Type B pancreatic cell (in vitro differentiated cells): ENCODE data around the gene IDNK. TPM values are rescaled to one million over a fixed set of nuclear protein-coding genes. Genes with fewer than 3 reads are reported as not detected.

Source experiments
- DNase-seq: peaks from one replicate; pipeline ENCODE4 v3.0.0; 2021; ENCODE audit warnings: mixed read lengths; ENCODE audit not compliant: unreplicated experiment; ENCODE audit errors: extremely low spot score
- H3K27ac Mint-ChIP-seq: 2 replicates; pipeline ENCODE4 v1.8.0; 2021; ENCODE audit warnings: mild to moderate bottlenecking, mixed read lengths
- H3K27me3 Mint-ChIP-seq: 2 replicates; pipeline ENCODE4 v1.8.0; 2021; ENCODE audit warnings: mixed read lengths
- H3K36me3 Mint-ChIP-seq: 2 replicates; pipeline ENCODE4 v1.8.0; 2021; ENCODE audit warnings: mixed read lengths
- H3K4me1 Mint-ChIP-seq: one replicate; pipeline ENCODE4 v1.8.0; 2021; ENCODE audit warnings: mixed read lengths; ENCODE audit not compliant: unreplicated experiment
- H3K4me3 Mint-ChIP-seq: 2 replicates; pipeline ENCODE4 v1.8.0; 2021; ENCODE audit warnings: mild to moderate bottlenecking, mixed read lengths
- H3K9me3 Mint-ChIP-seq: 2 replicates; pipeline ENCODE4 v1.8.0; 2021; ENCODE audit warnings: mixed read lengths
- total RNA-seq: library from RNA; stranded (reverse); gene quantifications from 2 replicates; pipeline ENCODE4 v1.2.1, GENCODE V29; 2021; ENCODE audit warnings: low replicate concordance
- TF ChIP-seq, protein P1 (sequence below): fragments of 200-600 bp; sonication (generic); conservative IDR thresholded peaks from 2 replicates; pipeline ENCODE4 v1.5.0; 2021; ENCODE audit warnings: antibody characterized with exemption, mild to moderate bottlenecking

The IDNK gene
- total RNA-seq, 1 donor from 2014 or later, result 4.4 TPM

GRCh38 chr9:83617299-83617698 lies 5.6 kb upstream of the IDNK start:
- Mint-ChIP-seq H3K36me3 (no peaks in the 10 kb centered on the region), H3K27me3 (peaks cover 16% of the 10 kb centered on the region), H3K27ac (no peak overlapping the region), H3K4me3 (no peak overlapping the region), H3K9me3 (no peaks in the 10 kb centered on the region), H3K4me1 (peaks cover under 1% of the 10 kb centered on the region)
- no peak for DNase-seq
- TF ChIP-seq, protein P1, sequence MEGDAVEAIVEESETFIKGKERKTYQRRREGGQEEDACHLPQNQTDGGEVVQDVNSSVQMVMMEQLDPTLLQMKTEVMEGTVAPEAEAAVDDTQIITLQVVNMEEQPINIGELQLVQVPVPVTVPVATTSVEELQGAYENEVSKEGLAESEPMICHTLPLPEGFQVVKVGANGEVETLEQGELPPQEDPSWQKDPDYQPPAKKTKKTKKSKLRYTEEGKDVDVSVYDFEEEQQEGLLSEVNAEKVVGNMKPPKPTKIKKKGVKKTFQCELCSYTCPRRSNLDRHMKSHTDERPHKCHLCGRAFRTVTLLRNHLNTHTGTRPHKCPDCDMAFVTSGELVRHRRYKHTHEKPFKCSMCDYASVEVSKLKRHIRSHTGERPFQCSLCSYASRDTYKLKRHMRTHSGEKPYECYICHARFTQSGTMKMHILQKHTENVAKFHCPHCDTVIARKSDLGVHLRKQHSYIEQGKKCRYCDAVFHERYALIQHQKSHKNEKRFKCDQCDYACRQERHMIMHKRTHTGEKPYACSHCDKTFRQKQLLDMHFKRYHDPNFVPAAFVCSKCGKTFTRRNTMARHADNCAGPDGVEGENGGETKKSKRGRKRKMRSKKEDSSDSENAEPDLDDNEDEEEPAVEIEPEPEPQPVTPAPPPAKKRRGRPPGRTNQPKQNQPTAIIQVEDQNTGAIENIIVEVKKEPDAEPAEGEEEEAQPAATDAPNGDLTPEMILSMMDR, result no peak

DNA sequence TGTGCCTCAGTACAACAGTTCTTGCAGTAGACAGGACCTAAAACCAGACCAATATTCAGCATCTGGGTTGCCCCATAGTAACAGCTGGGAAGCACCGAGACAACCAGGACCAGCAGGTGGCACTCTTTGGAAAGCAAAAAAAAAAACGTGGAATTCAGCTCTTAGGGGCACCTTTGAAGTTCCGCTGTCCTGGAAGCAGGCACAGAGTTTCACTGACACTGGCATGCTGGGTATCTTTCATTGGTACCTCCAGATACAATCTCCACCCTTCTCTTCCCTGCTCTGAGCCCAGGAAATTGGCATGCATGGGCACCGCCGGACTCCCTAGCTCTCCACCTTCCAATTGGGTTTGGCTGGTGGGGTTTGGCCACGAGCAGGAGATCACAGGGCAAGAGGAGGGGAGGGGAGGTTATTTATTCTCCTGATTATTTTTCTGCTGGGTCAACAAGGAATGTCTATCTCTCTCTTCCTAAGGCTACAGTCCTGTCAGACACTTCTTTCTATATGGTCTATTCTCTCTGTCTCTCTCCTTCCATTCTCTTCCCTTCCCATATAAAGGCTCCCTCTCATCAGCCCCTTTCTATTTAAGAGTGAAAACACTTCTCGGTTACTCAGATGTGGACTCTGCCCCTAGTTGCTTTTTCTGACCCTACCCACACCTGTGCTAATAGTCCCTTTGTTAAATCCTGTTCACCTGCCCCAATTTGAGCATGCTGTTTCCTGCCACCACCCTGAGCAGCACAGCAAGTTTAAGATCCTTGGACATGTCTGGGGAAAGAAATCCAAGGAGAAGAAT lies 1.9 kb upstream of the IDNK start:
- no peak for DNase-seq
- Mint-ChIP-seq H3K27ac (peak overlapping the region; percentile 50), H3K27me3 (peaks cover 8% of the 10 kb centered on the region), H3K4me1 (peaks cover 14% of the 10 kb centered on the region), H3K9me3 (no peaks in the 10 kb centered on the region), H3K36me3 (peaks cover 4% of the 10 kb centered on the region), H3K4me3 (peak overlapping the region; percentile 67)
- TF ChIP-seq, protein P1, result peak; percentile 76

GRCh38 chr9:83622433-83622938 lies 457 bp upstream of the IDNK start:
- H3K4me1 Mint-ChIP-seq, result peaks cover 14% of the 10 kb centered on the region
- peak overlapping the region; percentile 91 for H3K27ac Mint-ChIP-seq
- H3K36me3 Mint-ChIP-seq, result peaks cover 4% of the 10 kb centered on the region
- TF ChIP-seq, protein P1, result no peak
- H3K4me3 Mint-ChIP-seq, result peak overlapping the region; percentile 93
- no peak for DNase-seq
- H3K27me3 Mint-ChIP-seq, result peaks cover 8% of the 10 kb centered on the region
- no peaks in the 10 kb centered on the region for H3K9me3 Mint-ChIP-seq

GRCh38 chr9:83623679-83624076 lies 735 bp downstream of the IDNK start:
- peaks cover 14% of the 10 kb centered on the region for H3K4me1 Mint-ChIP-seq
- peaks cover 4% of the 10 kb centered on the region for H3K36me3 Mint-ChIP-seq
- DNase-seq, result no peak
- no peaks in the 10 kb centered on the region for H3K9me3 Mint-ChIP-seq
- peaks cover 6% of the 10 kb centered on the region for H3K27me3 Mint-ChIP-seq
- H3K27ac Mint-ChIP-seq, result peak overlapping the region; percentile 68
- TF ChIP-seq, protein P1, result no peak
- peak overlapping the region; percentile 93 for H3K4me3 Mint-ChIP-seq

DNA sequence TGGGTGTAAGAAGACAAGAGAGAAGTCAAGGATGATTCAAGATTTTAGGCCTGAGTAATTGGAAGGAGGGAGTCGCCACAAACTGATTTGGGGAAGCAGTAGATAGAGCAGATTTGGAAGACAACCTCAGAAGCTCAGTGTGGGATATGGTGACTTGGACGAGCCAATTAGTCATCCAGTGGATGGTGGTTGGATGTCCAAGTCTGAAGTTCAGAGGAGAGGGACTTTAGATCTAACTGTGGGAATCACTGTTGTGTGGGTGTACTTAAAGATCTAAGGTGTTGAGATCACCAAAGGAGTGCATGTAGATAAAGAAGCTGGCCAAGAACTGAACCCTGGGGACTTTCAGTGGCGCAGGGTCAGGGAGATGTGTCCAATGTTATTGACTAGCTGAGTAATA lies 2.2 kb downstream of the IDNK start:
- H3K36me3 Mint-ChIP-seq, result peaks cover 7% of the 10 kb centered on the region
- H3K27ac Mint-ChIP-seq, result peak overlapping the region; percentile 11
- TF ChIP-seq, protein P1, result no peak
- no peak for DNase-seq
- peaks cover 21% of the 10 kb centered on the region for H3K4me1 Mint-ChIP-seq
- peak overlapping the region; percentile 3 for H3K4me3 Mint-ChIP-seq
- no peaks in the 10 kb centered on the region for H3K9me3 Mint-ChIP-seq
- H3K27me3 Mint-ChIP-seq, result peaks cover 5% of the 10 kb centered on the region
